ENCODE results near the gene PDE5A. TPM values are rescaled to one million over a fixed set of nuclear protein-coding genes. Genes with fewer than 3 reads are reported as not detected.

Gene PDE5A
- total RNA-seq, 3 donors from 2014 or later, result 0.52 to 0.86 (median 0.76) TPM

- Mint-ChIP-seq H3K4me1 (ENCODE audit: low read depth) (no peaks in the 10 kb centered on the region), H3K27me3 (ENCODE audit: low read depth) (no peaks in the 10 kb centered on the region), H3K9me3 (no peaks in the 10 kb centered on the region), H3K36me3 (ENCODE audit: insufficient read depth) (no peaks in the 10 kb centered on the region), H3K4me3 (no peak overlapping the region)
- DNase-seq (no peak), ATAC-seq (no peak)
Measured at GRCh38 chr4:119585771-119586170, 42.8 kb downstream of the PDE5A start.

GRCh38 chr4:119581190-119581873 is 47.3 kb downstream of the PDE5A start:
- DNase-seq, result no peak
- Mint-ChIP-seq H3K4me1 (ENCODE audit: low read depth) (no peaks in the 10 kb centered on the region), H3K9me3 (peaks cover 3% of the 10 kb centered on the region), H3K4me3 (no peak overlapping the region), H3K27me3 (ENCODE audit: low read depth) (no peaks in the 10 kb centered on the region), H3K36me3 (ENCODE audit: insufficient read depth) (no peaks in the 10 kb centered on the region)
- ATAC-seq, result no peak

GRCh38 chr4:119580293-119580692 is 48.3 kb downstream of the PDE5A start:
- no peaks in the 10 kb centered on the region for H3K36me3 Mint-ChIP-seq (ENCODE audit: insufficient read depth)
- no peaks in the 10 kb centered on the region for H3K27me3 Mint-ChIP-seq (ENCODE audit: low read depth)
- H3K4me1 Mint-ChIP-seq (ENCODE audit: low read depth), result no peaks in the 10 kb centered on the region
- ATAC-seq, result no peak
- H3K4me3 Mint-ChIP-seq, result no peak overlapping the region
- peaks cover 3% of the 10 kb centered on the region for H3K9me3 Mint-ChIP-seq
- no peak for DNase-seq

- Mint-ChIP-seq H3K4me3 (no peak overlapping the region), H3K27me3 (ENCODE audit: low read depth) (no peaks in the 10 kb centered on the region), H3K9me3 (peaks cover 7% of the 10 kb centered on the region), H3K4me1 (ENCODE audit: low read depth) (no peaks in the 10 kb centered on the region), H3K36me3 (ENCODE audit: insufficient read depth) (no peaks in the 10 kb centered on the region)
- DNase-seq (no peak), ATAC-seq (no peak)
Measured at GRCh38 chr4:119579823-119580222, 48.8 kb downstream of the PDE5A start.

- DNase-seq (no peak), ATAC-seq (no peak)
- H3K4me1 Mint-ChIP-seq (ENCODE audit: low read depth), result no peaks in the 10 kb centered on the region
- H3K27me3 Mint-ChIP-seq (ENCODE audit: low read depth), result no peaks in the 10 kb centered on the region
- H3K9me3 Mint-ChIP-seq, result peaks cover 6% of the 10 kb centered on the region
- H3K4me3 Mint-ChIP-seq, result no peak overlapping the region
- H3K36me3 Mint-ChIP-seq (ENCODE audit: insufficient read depth), result no peaks in the 10 kb centered on the region
Measured at GRCh38 chr4:119570401-119570800, 58.2 kb downstream of the PDE5A start.

- H3K27me3 Mint-ChIP-seq (ENCODE audit: low read depth), result no peaks in the 10 kb centered on the region
- ATAC-seq (no peak), DNase-seq (no peak)
- peaks cover 17% of the 10 kb centered on the region for H3K9me3 Mint-ChIP-seq
- no peaks in the 10 kb centered on the region for H3K4me1 Mint-ChIP-seq (ENCODE audit: low read depth)
- no peak overlapping the region for H3K4me3 Mint-ChIP-seq
- peaks cover 2% of the 10 kb centered on the region for H3K36me3 Mint-ChIP-seq (ENCODE audit: insufficient read depth)
Measured at GRCh38 chr4:119564106-119564505, 64.5 kb downstream of the PDE5A start.

GRCh38 chr4:119559044-119559647 is 69.5 kb downstream of the PDE5A start:
- no peaks in the 10 kb centered on the region for H3K36me3 Mint-ChIP-seq (ENCODE audit: insufficient read depth)
- DNase-seq (no peak), ATAC-seq (no peak)
- H3K27me3 Mint-ChIP-seq (ENCODE audit: low read depth), result no peaks in the 10 kb centered on the region
- H3K4me1 Mint-ChIP-seq (ENCODE audit: low read depth), result no peaks in the 10 kb centered on the region
- no peak overlapping the region for H3K4me3 Mint-ChIP-seq
- peaks cover 8% of the 10 kb centered on the region for H3K9me3 Mint-ChIP-seq

GRCh38 chr4:119550857-119551532 is 77.6 kb downstream of the PDE5A start:
- no peak overlapping the region for H3K4me3 Mint-ChIP-seq
- ATAC-seq (no peak), DNase-seq (no peak)
- peaks cover 11% of the 10 kb centered on the region for H3K36me3 Mint-ChIP-seq (ENCODE audit: insufficient read depth)
- no peaks in the 10 kb centered on the region for H3K27me3 Mint-ChIP-seq (ENCODE audit: low read depth)
- H3K9me3 Mint-ChIP-seq, result no peaks in the 10 kb centered on the region
- no peaks in the 10 kb centered on the region for H3K4me1 Mint-ChIP-seq (ENCODE audit: low read depth)

- ATAC-seq (no peak), DNase-seq (no peak)
- Mint-ChIP-seq H3K27me3 (ENCODE audit: low read depth) (no peaks in the 10 kb centered on the region), H3K4me1 (ENCODE audit: low read depth) (no peaks in the 10 kb centered on the region), H3K9me3 (no peaks in the 10 kb centered on the region), H3K4me3 (no peak overlapping the region), H3K36me3 (ENCODE audit: insufficient read depth) (peaks cover 11% of the 10 kb centered on the region)
Measured at GRCh38 chr4:119549639-119550038, 79.0 kb downstream of the PDE5A start.

- H3K4me3 Mint-ChIP-seq, result no peak overlapping the region
- ATAC-seq, result no peak
- no peaks in the 10 kb centered on the region for H3K9me3 Mint-ChIP-seq
- H3K36me3 Mint-ChIP-seq (ENCODE audit: insufficient read depth), result peaks cover 5% of the 10 kb centered on the region
- no peaks in the 10 kb centered on the region for H3K27me3 Mint-ChIP-seq (ENCODE audit: low read depth)
- no peaks in the 10 kb centered on the region for H3K4me1 Mint-ChIP-seq (ENCODE audit: low read depth)
- no peak for DNase-seq
Measured at GRCh38 chr4:119543779-119544178, 84.8 kb downstream of the PDE5A start.

GRCh38 chr4:119543187-119543586 is 85.4 kb downstream of the PDE5A start:
- peaks cover 5% of the 10 kb centered on the region for H3K36me3 Mint-ChIP-seq (ENCODE audit: insufficient read depth)
- no peaks in the 10 kb centered on the region for H3K27me3 Mint-ChIP-seq (ENCODE audit: low read depth)
- no peaks in the 10 kb centered on the region for H3K9me3 Mint-ChIP-seq
- no peaks in the 10 kb centered on the region for H3K4me1 Mint-ChIP-seq (ENCODE audit: low read depth)
- DNase-seq (no peak), ATAC-seq (no peak)
- H3K4me3 Mint-ChIP-seq, result no peak overlapping the region

- Mint-ChIP-seq H3K9me3 (no peaks in the 10 kb centered on the region), H3K36me3 (ENCODE audit: insufficient read depth) (peaks cover 12% of the 10 kb centered on the region), H3K4me1 (ENCODE audit: low read depth) (peaks cover 2% of the 10 kb centered on the region), H3K4me3 (no peak overlapping the region), H3K27me3 (ENCODE audit: low read depth) (no peaks in the 10 kb centered on the region)
- ATAC-seq (no peak), DNase-seq (no peak)
Measured at GRCh38 chr4:119540249-119540648, 88.4 kb downstream of the PDE5A start.

- no peaks in the 10 kb centered on the region for H3K27me3 Mint-ChIP-seq (ENCODE audit: low read depth)
- H3K36me3 Mint-ChIP-seq (ENCODE audit: insufficient read depth), result peaks cover 26% of the 10 kb centered on the region
- peaks cover 2% of the 10 kb centered on the region for H3K4me1 Mint-ChIP-seq (ENCODE audit: low read depth)
- ATAC-seq, result no peak
- H3K4me3 Mint-ChIP-seq, result no peak overlapping the region
- no peaks in the 10 kb centered on the region for H3K9me3 Mint-ChIP-seq
- no peak for DNase-seq
Measured at GRCh38 chr4:119537586-119537985, 91.0 kb downstream of the PDE5A start.

GRCh38 chr4:119536572-119537528 is 91.8 kb downstream of the PDE5A start:
- DNase-seq, result no peak
- peaks cover 2% of the 10 kb centered on the region for H3K4me1 Mint-ChIP-seq (ENCODE audit: low read depth)

More at GRCh38 chr4:119536572-119537528, 91.8 kb downstream of the PDE5A start:
- peaks cover 25% of the 10 kb centered on the region for H3K36me3 Mint-ChIP-seq (ENCODE audit: insufficient read depth)
- ATAC-seq, result no peak
- no peaks in the 10 kb centered on the region for H3K9me3 Mint-ChIP-seq
- H3K27me3 Mint-ChIP-seq (ENCODE audit: low read depth), result no peaks in the 10 kb centered on the region
- no peak overlapping the region for H3K4me3 Mint-ChIP-seq
